GM21367 (cell line): ENCODE data around the gene KIF1A.

Experiments
- ATAC-seq: cut with Tn5 transposase; IDR thresholded peaks from one replicate; pipeline ENCODE4 v1.9.1; 2021; ENCODE audit not compliant: unreplicated experiment

Gene KIF1A

GRCh38 chr2:240768216-240768615 lies 51.8 kb downstream of the KIF1A start:
- no peak for ATAC-seq

- ATAC-seq: no peak
Measured at GRCh38 chr2:240767341-240767740, 52.7 kb downstream of the KIF1A start.

GRCh38 chr2:240766072-240766471 lies 53.9 kb downstream of the KIF1A start:
- ATAC-seq: no peak

GRCh38 chr2:240765007-240765406 lies 55.0 kb downstream of the KIF1A start:
- ATAC-seq: no peak

- ATAC-seq: no peak
Measured at GRCh38 chr2:240764605-240765004, 55.4 kb downstream of the KIF1A start.

GRCh38 chr2:240762971-240763370 lies 57.0 kb downstream of the KIF1A start:
- no peak for ATAC-seq

GRCh38 chr2:240762249-240762648 lies 57.8 kb downstream of the KIF1A start:
- no peak for ATAC-seq

GRCh38 chr2:240760576-240761246 lies 59.3 kb downstream of the KIF1A start:
- ATAC-seq: no peak

GRCh38 chr2:240760121-240760520 lies 59.9 kb downstream of the KIF1A start:
- ATAC-seq: no peak

- peak; percentile 48 for ATAC-seq
Measured at GRCh38 chr2:240759459-240759858, 60.6 kb downstream of the KIF1A start.

- ATAC-seq: no peak
Measured at GRCh38 chr2:240757086-240757614, 62.9 kb downstream of the KIF1A start.

- ATAC-seq: no peak
Measured at GRCh38 chr2:240752209-240752608, 67.8 kb downstream of the KIF1A start.

GRCh38 chr2:240750409-240750808 lies 69.6 kb downstream of the KIF1A start:
- no peak for ATAC-seq

GRCh38 chr2:240749516-240749915 lies 70.5 kb downstream of the KIF1A start:
- ATAC-seq: no peak

GRCh38 chr2:240747256-240747655 lies 72.8 kb downstream of the KIF1A start:
- no peak for ATAC-seq

- ATAC-seq: no peak
Measured at GRCh38 chr2:240746671-240747070, 73.3 kb downstream of the KIF1A start.

- ATAC-seq: no peak
Measured at GRCh38 chr2:240745962-240746361, 74.1 kb downstream of the KIF1A start.

- no peak for ATAC-seq
Measured at GRCh38 chr2:240745456-240745855, 74.6 kb downstream of the KIF1A start.

- ATAC-seq: no peak
Measured at GRCh38 chr2:240742602-240743095, 77.4 kb downstream of the KIF1A start.

- ATAC-seq: no peak
Measured at GRCh38 chr2:240741091-240741490, 78.9 kb downstream of the KIF1A start.

- ATAC-seq: no peak
Measured at GRCh38 chr2:240739797-240740196, 80.2 kb downstream of the KIF1A start.

- ATAC-seq: no peak
Measured at GRCh38 chr2:240737958-240738357, 82.1 kb downstream of the KIF1A start.

GRCh38 chr2:240737512-240737911 lies 82.5 kb downstream of the KIF1A start:
- no peak for ATAC-seq
